HG02678 (cell line): ENCODE results near the gene ART4.

Source experiments
- ATAC-seq: cut with Tn5 transposase; IDR thresholded peaks from one replicate; pipeline ENCODE4 v1.9.1; 2021; ENCODE audit warnings: mild to moderate bottlenecking, moderate library complexity; ENCODE audit not compliant: unreplicated experiment

ART4 gene

DNA sequence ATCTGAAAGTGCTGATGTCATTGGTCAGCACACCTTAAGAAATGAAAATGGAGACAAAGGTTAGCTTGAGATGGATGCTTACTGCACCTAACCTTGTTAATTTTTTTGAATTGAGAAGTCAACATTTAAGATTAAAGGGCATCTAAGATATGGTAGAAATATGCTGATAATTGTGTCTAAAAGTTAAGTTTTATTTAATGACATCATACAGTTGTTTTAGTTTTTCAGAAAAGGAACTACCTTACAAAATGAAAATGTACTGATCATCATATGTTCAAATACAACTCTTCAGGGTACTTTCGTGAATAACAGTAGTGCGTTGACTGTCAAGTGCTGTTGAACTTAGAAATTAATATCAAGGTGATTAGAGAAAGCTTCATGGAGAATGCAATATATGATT, 31.8 kb downstream of the ART4 start:
- no peak for ATAC-seq

DNA sequence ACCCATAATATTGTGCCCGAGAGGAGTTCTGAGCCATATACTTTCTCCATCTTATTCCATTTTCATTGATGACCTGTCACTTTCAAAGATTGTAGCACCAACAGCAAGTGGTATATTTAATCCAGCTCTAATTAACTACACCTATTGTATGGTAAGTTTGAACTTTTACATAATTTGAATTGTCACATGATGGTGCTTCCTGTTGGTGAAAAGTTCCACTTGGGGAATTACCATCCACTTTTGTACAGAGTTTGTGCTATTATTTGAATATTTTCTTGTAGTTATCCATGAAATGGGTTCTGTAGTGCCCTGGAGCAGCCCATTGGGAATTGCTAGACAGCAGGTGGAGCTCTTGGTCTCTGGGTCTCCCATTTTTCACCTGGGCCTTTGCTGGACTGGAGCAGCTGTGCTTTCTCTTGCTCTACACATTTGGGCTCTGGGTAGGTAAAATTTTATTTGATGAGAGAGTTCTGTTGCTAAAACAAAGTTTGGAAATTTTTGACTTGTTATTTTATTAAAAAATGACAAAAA, 32.3 kb downstream of the ART4 start:
- no peak for ATAC-seq

DNA sequence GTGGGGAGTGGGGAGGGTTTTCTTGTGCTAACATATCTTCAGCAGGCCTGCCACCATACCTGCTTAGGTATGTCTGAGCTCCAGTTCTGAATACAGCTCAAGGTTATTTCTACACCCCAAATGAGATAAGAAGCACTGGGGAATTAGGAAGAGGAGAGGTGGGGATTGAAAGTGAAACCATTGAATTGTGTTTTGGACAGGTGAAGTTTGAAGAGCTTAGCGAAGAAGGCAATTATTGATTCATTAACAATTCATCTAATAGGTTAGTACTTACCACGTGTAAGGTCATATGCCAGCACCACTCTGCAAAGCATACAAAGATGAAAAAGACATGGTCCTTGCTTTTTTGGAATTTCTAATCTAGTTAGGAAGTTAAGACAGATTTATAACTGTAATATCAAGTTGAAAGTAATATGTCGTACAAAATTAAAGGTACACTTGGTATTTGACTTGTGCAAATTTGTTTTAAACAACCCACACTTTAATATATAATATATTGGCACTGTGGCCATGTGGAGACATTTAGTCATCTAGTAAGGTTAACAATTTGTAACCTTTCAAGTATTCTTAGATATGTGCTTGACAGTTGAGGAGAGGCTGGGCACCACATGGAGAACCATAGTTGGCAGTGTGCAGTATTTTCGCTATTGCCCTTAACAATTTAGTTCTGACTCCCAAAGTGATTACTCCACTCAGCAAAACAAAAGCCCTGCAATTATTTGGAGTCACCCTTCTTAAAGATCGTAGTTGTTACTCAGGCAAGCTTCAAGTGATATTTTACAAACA, 33.0 kb downstream of the ART4 start:
- no peak for ATAC-seq

DNA sequence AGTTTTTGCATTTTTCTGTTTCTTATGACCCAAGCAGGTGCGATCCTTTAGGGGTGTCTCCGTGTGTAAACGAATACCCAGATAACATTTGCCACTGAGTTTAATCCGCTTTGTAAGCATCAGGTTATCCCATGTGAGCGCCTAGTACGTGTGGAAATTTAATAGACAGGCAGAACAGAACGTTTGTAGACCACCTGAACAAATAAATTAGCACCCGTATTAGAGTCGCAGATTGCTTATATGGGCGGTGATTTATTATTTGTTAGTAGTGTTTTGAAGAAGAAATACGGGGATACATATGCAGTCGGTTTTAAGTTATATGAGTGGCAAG, 39.5 kb downstream of the ART4 start:
- ATAC-seq: peak; percentile 22

DNA sequence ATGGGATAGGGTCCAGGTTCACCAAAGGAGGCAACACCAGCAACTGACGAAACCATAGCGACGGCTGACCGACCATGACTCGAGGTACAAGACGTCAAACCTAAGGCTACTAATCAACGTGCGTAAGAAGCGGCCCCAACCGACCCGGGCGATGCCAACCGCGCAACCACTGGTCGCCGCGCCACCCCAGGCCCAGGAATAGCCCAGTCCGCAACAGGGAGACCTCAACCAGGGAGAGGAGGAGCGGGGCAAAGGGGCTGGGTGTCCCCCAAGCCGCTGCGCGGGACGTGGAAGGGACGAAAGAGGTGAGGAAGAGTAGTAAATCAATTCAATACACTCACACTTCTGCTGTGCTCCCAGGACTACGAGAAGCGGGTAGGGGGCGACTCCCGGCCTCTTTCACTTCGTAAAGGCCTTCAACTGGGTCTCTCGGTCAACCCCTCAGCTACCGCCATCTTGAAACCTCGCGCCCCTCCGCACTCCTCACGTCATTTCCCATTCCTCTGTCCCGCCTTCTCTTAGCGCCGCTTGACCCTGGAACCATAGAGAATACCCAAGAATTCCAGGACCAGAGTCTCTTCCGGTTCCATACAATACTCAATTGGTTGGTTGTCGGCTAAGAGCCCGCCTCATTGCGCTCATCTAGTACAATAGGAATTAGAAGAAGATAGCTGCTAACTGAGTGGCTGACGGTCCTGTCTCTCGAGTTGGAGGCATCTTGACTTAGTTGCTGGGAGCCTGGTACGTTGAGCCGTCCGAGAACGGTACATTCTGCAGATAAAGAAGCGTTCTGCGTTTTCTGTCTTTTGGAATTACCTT, 40.1 kb downstream of the ART4 start, which contains the start of the genes C12orf60 and WBP11:
C12orf60 (plus strand) TSS at position 660 of the 819 bp plus-strand sequence. CDS start 19,266 bp downstream, outside the sequence.
WBP11 (minus strand) TSS at position 468 of the 819 bp plus-strand sequence. CDS start 2,095 bp downstream, outside the sequence.
- peak; percentile 99 for ATAC-seq

DNA sequence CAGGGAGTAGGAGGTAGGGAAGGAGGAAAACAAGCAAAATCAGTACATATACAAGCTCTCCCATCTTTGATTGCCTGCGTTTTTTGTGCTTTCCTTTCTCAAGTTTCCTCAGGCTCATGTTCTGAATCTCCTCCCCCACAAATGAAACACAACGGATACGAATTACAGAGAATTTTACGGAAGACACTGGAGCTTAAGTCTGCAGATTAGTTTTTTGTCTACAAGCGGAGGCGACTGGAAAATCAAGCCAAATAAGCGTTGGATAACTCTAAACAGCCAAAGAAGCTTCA, 40.7 kb downstream of the ART4 start:
- ATAC-seq: no peak

DNA sequence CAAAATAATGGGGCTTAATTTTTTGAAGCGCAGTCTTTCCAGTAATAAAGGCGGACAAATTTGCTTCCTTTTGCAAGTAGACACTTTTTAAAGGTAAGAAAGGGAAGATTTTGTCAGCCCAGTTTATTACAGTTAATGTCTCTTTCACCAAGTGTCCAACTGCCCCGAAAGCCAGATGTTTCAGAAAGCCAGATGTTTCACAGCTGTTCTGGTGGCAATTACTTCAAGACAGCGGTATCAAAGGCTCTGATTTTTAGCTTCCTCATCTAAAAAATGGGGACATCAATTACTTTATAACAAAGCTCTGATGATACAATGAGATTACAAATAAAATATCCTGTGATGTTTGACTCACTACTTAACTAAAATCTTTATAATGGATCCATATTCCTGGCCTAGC, 41.1 kb downstream of the ART4 start:
- no peak for ATAC-seq

DNA sequence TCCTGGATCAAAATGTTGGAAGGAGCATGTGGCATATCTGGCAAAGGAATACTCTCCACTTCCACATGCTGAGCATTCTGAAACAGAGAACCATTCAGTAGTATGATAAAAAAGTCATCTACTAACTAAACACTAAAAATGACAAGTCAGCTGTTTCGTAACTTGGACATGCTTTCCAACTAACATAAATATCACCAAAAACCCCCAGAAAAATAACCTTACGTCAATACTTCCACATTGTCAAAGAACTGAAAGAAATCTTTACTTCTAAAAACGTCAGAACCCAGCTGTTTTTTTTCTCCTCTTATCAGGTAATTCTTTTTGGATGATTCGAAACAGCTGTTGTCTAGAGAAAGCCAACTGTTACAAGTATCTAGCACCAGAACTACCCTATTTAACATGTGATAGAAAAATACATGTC, 48.3 kb downstream of the ART4 start:
- no peak for ATAC-seq

DNA sequence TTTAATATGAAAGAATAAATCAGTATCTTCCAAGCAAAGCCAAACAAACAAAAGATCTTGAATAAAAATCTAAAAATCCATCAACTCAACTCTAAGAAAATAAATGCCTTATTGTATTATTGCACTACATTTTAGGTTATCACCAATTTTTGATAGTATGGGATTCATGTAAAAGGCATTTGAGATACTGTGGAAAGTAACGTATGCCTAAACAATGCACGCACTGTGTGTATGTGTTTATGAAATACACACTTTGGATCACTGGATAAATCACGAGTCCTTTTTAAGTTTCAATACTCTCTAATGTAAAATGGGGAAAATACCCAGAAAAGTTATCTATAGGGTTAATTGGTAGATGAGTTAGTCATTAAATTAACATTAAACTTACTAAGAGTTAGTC, 57.8 kb downstream of the ART4 start:
- ATAC-seq: no peak

DNA sequence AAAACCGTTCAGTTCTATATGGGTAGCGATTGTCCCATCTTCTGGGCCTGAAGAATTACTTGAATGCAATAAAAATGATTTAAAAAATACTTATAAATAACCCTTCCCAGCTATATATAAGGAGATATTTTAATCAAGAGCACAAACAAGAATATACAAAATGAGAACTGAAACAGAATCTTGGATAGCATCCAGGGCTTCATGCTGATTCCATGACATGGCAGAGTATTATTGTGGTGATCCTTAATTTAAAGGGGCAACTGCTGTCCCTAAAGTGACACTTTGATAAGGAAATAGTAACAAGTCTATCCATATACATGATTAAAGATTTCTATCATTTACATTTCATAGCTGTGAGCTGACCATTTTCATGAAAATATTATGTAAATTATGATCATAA, 58.9 kb downstream of the ART4 start:
- ATAC-seq: no peak

DNA sequence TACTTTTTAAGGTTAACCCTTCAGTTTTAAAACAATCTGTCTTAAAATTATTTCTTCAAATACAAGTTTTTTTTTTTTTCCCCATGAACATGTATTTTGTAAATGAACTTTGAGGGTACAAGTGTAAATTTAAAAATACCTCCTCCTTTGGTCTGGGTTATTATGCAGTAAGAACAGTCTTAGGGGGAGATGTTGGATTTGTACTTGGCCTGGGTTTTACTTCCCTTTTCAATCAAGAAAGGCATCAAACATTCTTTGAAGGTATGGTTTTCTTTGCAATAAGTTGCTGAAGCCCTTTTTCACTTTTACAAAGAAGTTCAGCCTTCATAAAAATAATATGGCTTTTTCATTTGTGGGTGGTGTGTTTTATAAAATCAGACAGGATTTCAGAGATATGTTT, 60.6 kb downstream of the ART4 start:
- no peak for ATAC-seq

DNA sequence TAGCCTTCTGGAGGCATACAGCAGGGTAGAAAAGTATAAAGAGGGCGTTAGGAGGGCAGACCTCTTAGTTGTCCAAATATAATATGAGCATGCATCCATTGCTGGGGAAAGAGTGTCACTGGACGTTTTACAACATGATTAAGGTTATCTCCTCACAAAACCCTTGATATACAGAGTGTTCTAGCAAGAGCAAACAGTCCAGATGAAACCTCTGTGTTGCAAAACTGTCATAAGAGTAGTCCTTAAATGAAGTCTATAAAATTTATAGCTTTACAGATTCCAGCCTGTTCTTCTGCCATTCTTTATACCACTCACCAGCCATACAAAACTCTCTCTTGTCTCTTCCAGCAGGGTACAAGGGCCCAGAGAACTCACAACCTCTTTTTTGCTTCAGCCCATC, 61.8 kb downstream of the ART4 start:
- no peak for ATAC-seq

DNA sequence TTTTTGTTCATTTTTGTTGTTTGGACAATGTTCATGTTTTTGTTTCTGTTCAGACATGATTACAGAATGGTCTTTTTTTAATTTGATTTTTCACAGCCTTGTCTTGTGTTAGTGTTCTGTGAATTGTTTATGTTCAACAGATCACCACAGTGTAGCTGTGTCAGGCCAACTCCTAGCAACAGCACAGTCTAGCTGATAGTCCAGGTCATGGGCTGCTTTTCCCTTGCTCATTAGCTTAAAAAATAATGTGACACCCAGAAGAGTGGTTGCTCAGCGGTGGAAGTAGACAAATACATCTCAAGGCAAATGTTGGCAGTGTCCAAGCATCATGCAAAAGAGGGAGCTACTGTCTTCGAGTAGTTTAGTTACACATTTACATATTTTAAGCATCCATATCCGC, 62.5 kb downstream of the ART4 start:
- ATAC-seq: no peak

DNA sequence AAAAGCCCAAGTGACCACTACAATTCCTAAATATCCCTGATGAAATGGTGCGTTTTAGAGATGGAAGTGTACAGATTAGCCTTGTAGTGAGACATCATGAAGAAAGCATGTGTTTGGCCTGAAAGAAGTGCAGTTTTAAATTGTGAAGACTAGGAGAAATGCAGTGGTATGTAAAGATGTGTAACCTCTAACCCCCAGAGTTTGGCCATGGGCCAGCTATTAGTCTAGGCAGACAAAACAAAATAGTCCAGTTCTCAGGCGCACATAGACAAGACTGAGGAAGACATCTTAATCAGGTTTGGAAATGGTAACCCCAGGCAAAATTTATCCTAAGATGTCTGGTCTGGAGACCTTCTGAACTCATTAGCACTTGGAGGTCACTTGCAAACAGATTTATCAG, 63.5 kb downstream of the ART4 start:
- ATAC-seq: no peak

DNA sequence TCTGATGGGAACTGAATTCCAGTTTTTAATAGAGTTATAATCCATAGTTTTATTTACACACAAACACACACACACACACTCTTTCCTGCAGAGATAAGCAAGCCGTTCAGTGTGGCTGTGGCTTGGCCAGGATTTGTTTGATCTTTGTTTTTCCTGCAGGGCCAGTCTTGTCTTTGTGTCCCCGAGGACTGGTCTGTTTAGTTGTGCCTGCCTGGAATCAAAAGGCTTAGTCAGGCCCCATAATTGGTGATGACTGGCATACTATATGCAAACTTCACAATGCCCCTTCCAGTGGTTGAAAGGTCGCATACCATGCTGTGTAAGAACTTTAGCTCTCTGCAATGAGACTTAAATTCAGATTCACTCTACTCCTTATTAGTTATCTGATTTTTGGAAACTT, 66.1 kb downstream of the ART4 start:
- ATAC-seq: no peak

DNA sequence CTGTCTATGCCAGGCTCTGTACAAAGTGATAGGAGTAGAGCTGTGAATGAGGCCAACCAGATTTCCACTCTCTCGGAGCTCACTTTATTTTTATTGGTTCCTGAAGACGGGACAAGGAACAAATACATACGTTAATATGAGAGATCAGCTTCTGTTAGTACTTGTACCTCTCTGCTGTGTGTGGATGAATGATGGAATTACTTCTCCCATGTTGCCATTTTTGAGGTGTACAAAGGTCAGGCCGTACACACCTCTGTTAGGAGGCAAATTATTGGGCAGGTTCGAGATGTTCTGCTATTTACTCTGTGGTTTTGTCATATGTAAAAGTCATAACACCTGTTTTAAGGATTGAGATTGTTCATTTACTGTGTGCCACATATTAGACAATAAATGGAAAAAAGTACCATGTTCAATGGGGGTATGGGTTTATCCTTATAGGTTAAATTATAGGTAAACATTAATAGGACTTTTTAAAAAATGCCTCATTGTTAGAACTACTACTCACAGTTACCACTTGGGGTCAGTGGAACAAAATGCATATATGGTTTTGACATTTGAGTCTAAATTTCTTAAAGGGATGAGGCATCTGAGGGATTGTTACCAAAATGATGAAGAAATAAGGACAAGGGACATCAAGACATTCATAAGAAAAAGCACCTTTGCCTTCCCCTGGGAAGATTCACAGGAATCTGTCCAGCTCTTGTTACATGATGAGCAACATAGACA, 66.9 kb downstream of the ART4 start:
- ATAC-seq: no peak

DNA sequence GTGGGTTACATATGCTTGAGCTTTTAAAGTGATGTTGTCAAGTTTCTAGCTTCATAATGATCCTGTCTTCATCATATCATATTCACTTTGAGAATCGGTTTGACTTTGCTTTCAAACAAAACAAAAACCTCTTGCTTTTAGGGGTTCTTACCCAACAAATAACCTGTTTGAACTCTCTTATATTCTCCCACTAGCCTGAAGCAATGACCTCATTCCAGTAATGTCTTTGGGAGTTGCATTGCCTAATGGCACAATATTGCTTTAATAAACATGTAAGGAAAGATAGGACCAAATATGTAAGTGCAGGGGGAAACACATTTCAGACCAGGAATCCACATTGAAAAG, 67.7 kb downstream of the ART4 start:
- no peak for ATAC-seq
